ENCODE measurements around the gene ZNF217.
"Not testable (repeated sequence)": the region's sequence is repeated elsewhere in the genome, so short reads cannot be mapped to it uniquely, and the experiment has no call there.

Gene ZNF217

GRCh38 chr20:53567379-53567917, 26.2 kb downstream of the ZNF217 start:
- no peak for DNase-seq (ENCODE audit: low spot score)

- DNase-seq (ENCODE audit: low spot score), result not testable (repeated sequence)
These were observed 27.0 kb downstream of the ZNF217 start for GRCh38 chr20:53566623-53567022.

GRCh38 chr20:53565254-53565653, 28.4 kb downstream of the ZNF217 start:
- no peak for DNase-seq (ENCODE audit: low spot score)

GRCh38 chr20:53562104-53562764, 31.4 kb downstream of the ZNF217 start:
- DNase-seq (ENCODE audit: low spot score), result not testable (repeated sequence)

- no peak for DNase-seq (ENCODE audit: low spot score)
These were observed 32.1 kb downstream of the ZNF217 start for GRCh38 chr20:53561505-53561904.

- DNase-seq (ENCODE audit: low spot score), result no peak
These were observed 33.8 kb downstream of the ZNF217 start for GRCh38 chr20:53559816-53560215.

GRCh38 chr20:53557130-53557529, 36.5 kb downstream of the ZNF217 start:
- no peak for DNase-seq (ENCODE audit: low spot score)

GRCh38 chr20:53556267-53556897, 37.3 kb downstream of the ZNF217 start:
- DNase-seq (ENCODE audit: low spot score), result no peak

- no peak for DNase-seq (ENCODE audit: low spot score)
These were observed 37.8 kb downstream of the ZNF217 start for GRCh38 chr20:53555816-53556215.

- DNase-seq (ENCODE audit: low spot score), result no peak
These were observed 38.6 kb downstream of the ZNF217 start for GRCh38 chr20:53555081-53555480.

- not testable (repeated sequence) for DNase-seq (ENCODE audit: low spot score)
These were observed 41.1 kb downstream of the ZNF217 start for GRCh38 chr20:53552572-53552893.

- not testable (repeated sequence) for DNase-seq (ENCODE audit: low spot score)
These were observed 41.7 kb downstream of the ZNF217 start for GRCh38 chr20:53551719-53552571.

- no peak for DNase-seq (ENCODE audit: low spot score)
These were observed 43.1 kb downstream of the ZNF217 start for GRCh38 chr20:53550280-53551187.

GRCh38 chr20:53547664-53548239, 45.9 kb downstream of the ZNF217 start:
- peak; percentile 69 for DNase-seq (ENCODE audit: low spot score)

GRCh38 chr20:53539516-53539915, 54.1 kb downstream of the ZNF217 start:
- no peak for DNase-seq (ENCODE audit: low spot score)

- DNase-seq (ENCODE audit: low spot score), result not testable (repeated sequence)
These were observed 57.3 kb downstream of the ZNF217 start for GRCh38 chr20:53536382-53536781.

GRCh38 chr20:53535878-53536277, 57.8 kb downstream of the ZNF217 start:
- no peak for DNase-seq (ENCODE audit: low spot score)

- no peak for DNase-seq (ENCODE audit: low spot score)
These were observed 59.6 kb downstream of the ZNF217 start for GRCh38 chr20:53534037-53534436.

- DNase-seq (ENCODE audit: low spot score), result no peak
These were observed 60.1 kb downstream of the ZNF217 start for GRCh38 chr20:53533500-53533899.

GRCh38 chr20:53532654-53533312, 60.9 kb downstream of the ZNF217 start:
- DNase-seq (ENCODE audit: low spot score), result not testable (repeated sequence)

GRCh38 chr20:53530440-53530839, 63.2 kb downstream of the ZNF217 start:
- DNase-seq (ENCODE audit: low spot score), result no peak
